Neuronal stem cell (in vitro differentiated cells): ENCODE data around the gene DLG3.

Experiments
- DNase-seq: peaks from one replicate; pipeline ENCODE4 v3.0.0-alpha.2; 2013; ENCODE audit warnings: low spot score
- H2AFZ ChIP-seq: one replicate; pipeline ENCODE4 v1.6.1; 2013; ENCODE audit warnings: mild to moderate bottlenecking, low read length, inconsistent platforms
- H2AK5ac ChIP-seq: 2 replicates; pipeline ENCODE4 v1.6.1; 2013; ENCODE audit warnings: low read depth, mild to moderate bottlenecking, inconsistent platforms, low read length, moderate library complexity, mixed read lengths
- H2BK120ac ChIP-seq: 2 replicates; pipeline ENCODE4 v1.6.1; 2013; ENCODE audit warnings: low read depth, mild to moderate bottlenecking, inconsistent platforms, low read length, moderate library complexity, mixed read lengths
- H2BK12ac ChIP-seq: one replicate; pipeline ENCODE4 v1.6.1; 2013; ENCODE audit warnings: low read length, inconsistent platforms
- H2BK15ac ChIP-seq: 2 replicates; pipeline ENCODE4 v1.6.1; 2013; ENCODE audit warnings: mild to moderate bottlenecking, low read length, inconsistent platforms, mixed read lengths
- H2BK5ac ChIP-seq: one replicate; pipeline ENCODE4 v1.6.1; 2013; ENCODE audit warnings: inconsistent platforms, mild to moderate bottlenecking, low read length, moderate library complexity
- H3K14ac ChIP-seq: one replicate; pipeline ENCODE4 v1.6.1; 2013; ENCODE audit warnings: low read length, inconsistent platforms
- H3K18ac ChIP-seq: 2 replicates; pipeline ENCODE4 v1.6.1; 2013; ENCODE audit warnings: low read length, inconsistent platforms
- H3K23ac ChIP-seq: 2 replicates; pipeline ENCODE4 v1.6.1; 2013; ENCODE audit warnings: low read depth, mild to moderate bottlenecking, mixed read lengths, low read length, inconsistent platforms; ENCODE audit not compliant: poor library complexity
- H3K27ac ChIP-seq: replicated peaks from 3 replicates; pipeline ENCODE4 v1.5.1; 2013; ENCODE audit warnings: low read length, inconsistent platforms
- H3K27me3 ChIP-seq, 3 experiments: 2 replicates each; pipeline ENCODE4 v1.6.1; 2013; ENCODE audit warnings: low read length in 3 of 3, mild to moderate bottlenecking in 2 of 3, inconsistent platforms in 1 of 3, low read depth in 1 of 3, mixed read lengths in 1 of 3, moderate library complexity in 1 of 3; ENCODE audit not compliant: control insufficient read depth in 3 of 3, insufficient read depth in 3 of 3
- H3K36me3 ChIP-seq, 2 donors: replicated peaks in 1 of 2; 2 replicates each; pipeline ENCODE4 v1.6.1; 2013; ENCODE audit warnings: low read length in 2 of 2; ENCODE audit not compliant: control insufficient read depth in 2 of 2, insufficient read depth in 2 of 2
- H3K4ac ChIP-seq: 2 replicates; pipeline ENCODE4 v1.6.1; 2013; ENCODE audit warnings: inconsistent platforms, mild to moderate bottlenecking, low read length, moderate library complexity
- H3K4me1 ChIP-seq, 2 donors: 1 replicate in 1 of 2; 2 replicates in 1 of 2; pipeline ENCODE4 v1.6.1; 2013; ENCODE audit warnings: low read length in 2 of 2, low read depth in 1 of 2; ENCODE audit not compliant: control insufficient read depth in 2 of 2, insufficient read depth in 1 of 2
- H3K4me2 ChIP-seq: one replicate; pipeline ENCODE4 v1.6.1; 2013; ENCODE audit warnings: mild to moderate bottlenecking, low read length, inconsistent platforms; ENCODE audit not compliant: insufficient read depth, poor library complexity, severe bottlenecking
- H3K4me3 ChIP-seq, 2 donors: 2 replicates each; pipeline ENCODE4 v1.5.1; 2013; ENCODE audit warnings: low read length in 2 of 2, mild to moderate bottlenecking in 2 of 2, inconsistent platforms in 1 of 2, moderate library complexity in 1 of 2
- H3K79me1 ChIP-seq: one replicate; pipeline ENCODE4 v1.6.1; 2013; ENCODE audit warnings: low read depth, mild to moderate bottlenecking, inconsistent platforms, low read length, moderate library complexity
- H3K9ac ChIP-seq: one replicate; pipeline ENCODE4 v1.6.1; 2013; ENCODE audit warnings: mild to moderate bottlenecking, low read depth, low read length, inconsistent platforms; ENCODE audit not compliant: poor library complexity
- H3K9me3 ChIP-seq, 2 donors: replicated peaks in 1 of 2; 2 replicates each; pipeline versions ENCODE3 to v1.6.1; 2013; ENCODE audit warnings: low read length in 2 of 2, mild to moderate bottlenecking in 2 of 2, inconsistent platforms in 1 of 2, low read depth in 1 of 2, mixed read lengths in 1 of 2, moderate library complexity in 1 of 2; ENCODE audit not compliant: control insufficient read depth in 2 of 2, insufficient read depth in 1 of 2
- H4K8ac ChIP-seq: one replicate; pipeline ENCODE4 v1.6.1; 2013; ENCODE audit warnings: low read depth, mild to moderate bottlenecking, inconsistent platforms, low read length, moderate library complexity
- H4K91ac ChIP-seq: one replicate; pipeline ENCODE4 v1.6.1; 2013; ENCODE audit warnings: low read length, low read depth, mild to moderate bottlenecking, inconsistent platforms; ENCODE audit not compliant: poor library complexity
- WGBS, 2 donors: extraction: QIAGEN DNeasy Blood & Tissue Kit; methylation state at CpG; one replicate each; pipeline ENCODE4 v1.1.7; 2013; ENCODE audit warnings: missing lambda C conversion rate in 2 of 2, mixed read lengths in 1 of 2; ENCODE audit not compliant: insufficient read length in 2 of 2, insufficient replicate concordance in 1 of 2; ENCODE audit errors: extremely low coverage in 2 of 2; 5-methylcytosine and 5-hydroxymethylcytosine counted together

The DLG3 gene

DNA sequence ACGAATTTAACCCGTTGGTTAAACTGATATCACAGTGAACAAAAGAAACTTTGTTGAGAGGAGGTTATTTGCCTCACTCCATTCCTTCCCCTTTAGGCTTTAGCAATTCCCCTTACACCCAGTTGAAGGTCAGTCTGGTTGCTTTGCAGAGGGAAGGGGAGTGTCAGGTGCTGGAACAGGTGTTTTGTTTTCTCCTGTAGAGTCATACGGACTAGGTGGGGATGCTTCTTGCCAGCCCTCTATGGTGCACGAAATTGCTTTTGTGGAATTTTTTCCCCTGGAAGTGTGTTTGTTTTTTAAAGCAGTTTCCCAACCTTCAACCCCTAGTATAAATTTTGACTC, 33.1 kb downstream of the DLG3 start:
- no peak overlapping the region for H4K91ac ChIP-seq
- H3K4me3 ChIP-seq: no peak overlapping the region
- DNase-seq: no peak
- no peak overlapping the region for H3K4ac ChIP-seq
- no peak overlapping the region for H2BK5ac ChIP-seq
- H2BK12ac ChIP-seq: no peak overlapping the region
- H2AFZ ChIP-seq: no peak overlapping the region
- WGBS, 2 donors: no CpG with 5 or more reads among the region's 4 CpGs
- H3K23ac ChIP-seq: no peak overlapping the region
- no peak overlapping the region for H2AK5ac ChIP-seq
- H3K9me3 ChIP-seq: no peaks in the 10 kb centered on the region
- H3K79me1 ChIP-seq: peaks cover 3% of the 10 kb centered on the region
- H4K8ac ChIP-seq: no peak overlapping the region
- no peak overlapping the region for H3K9ac ChIP-seq
- no peak overlapping the region for H3K18ac ChIP-seq
- H3K14ac ChIP-seq: no peak overlapping the region
- H3K4me2 ChIP-seq: no peak overlapping the region
- no peak overlapping the region for H2BK120ac ChIP-seq
- peaks cover 0 to 46% of the 10 kb centered on the region in 2 donors for H3K36me3 ChIP-seq
- H3K27me3 ChIP-seq: no peaks in the 10 kb centered on the region
- no peak overlapping the region for H2BK15ac ChIP-seq
- peaks cover 20 to 30% of the 10 kb centered on the region in 2 donors for H3K4me1 ChIP-seq
- H3K27ac ChIP-seq: peak overlapping the region; percentile 17

DNA sequence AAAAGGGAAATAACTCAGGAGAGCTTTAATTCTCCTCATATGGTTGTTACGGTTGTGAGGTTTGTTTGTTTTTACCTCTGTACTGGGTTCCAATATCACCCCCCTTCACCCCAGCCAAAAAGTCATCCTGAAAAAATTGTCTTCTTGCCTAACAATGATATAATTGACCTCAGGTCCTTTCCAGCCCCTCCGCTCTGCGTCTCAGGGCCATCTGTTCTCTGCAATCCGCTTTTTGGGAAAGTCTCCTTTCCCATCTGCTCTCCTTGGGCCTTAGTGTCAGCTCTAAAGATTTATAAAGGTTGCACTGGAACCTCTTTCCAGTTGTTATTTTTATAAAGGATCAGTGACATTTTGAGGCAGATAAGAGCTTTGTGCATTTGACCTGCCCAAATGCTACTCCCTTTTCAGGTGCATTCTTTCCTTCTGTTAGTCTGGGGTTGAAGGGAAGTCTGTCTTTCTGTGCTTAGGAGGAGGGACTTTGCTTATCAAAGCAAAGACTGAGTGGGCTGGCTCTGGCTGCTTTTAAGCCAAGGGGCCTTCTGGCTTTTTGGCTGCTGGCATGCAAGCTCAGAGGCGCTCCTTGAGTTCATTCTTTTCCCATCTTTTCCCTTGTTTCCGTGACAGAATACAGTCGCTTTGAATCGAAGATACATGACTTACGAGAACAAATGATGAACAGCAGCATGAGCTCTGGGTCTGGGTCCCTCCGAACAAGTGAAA, 34.1 kb downstream of the DLG3 start:
- Histone ChIP-seq H3K79me1 (peaks cover 3% of the 10 kb centered on the region), H3K9me3 (no peaks in the 10 kb centered on the region), H3K23ac (no peak overlapping the region), H2BK15ac (no peak overlapping the region), H3K9ac (no peak overlapping the region), H2BK5ac (no peak overlapping the region), H3K36me3 (peaks cover 0 to 50% of the 10 kb centered on the region in 2 donors), H4K91ac (no peak overlapping the region), H3K4me2 (no peak overlapping the region), H2AK5ac (no peak overlapping the region), H3K4me3 (no peak overlapping the region), H2AFZ (no peak overlapping the region), H3K18ac (no peak overlapping the region), H3K4me1 (peaks cover 20 to 30% of the 10 kb centered on the region in 2 donors), H2BK120ac (no peak overlapping the region), H3K4ac (no peak overlapping the region), H3K14ac (no peak overlapping the region), H3K27me3 (no peaks in the 10 kb centered on the region), H3K27ac (peak overlapping the region; percentile 36), H4K8ac (no peak overlapping the region), H2BK12ac (no peak overlapping the region)
- DNase-seq: no peak
- no CpG with 5 or more reads among the region's 10 CpGs for WGBS, 2 donors

DNA sequence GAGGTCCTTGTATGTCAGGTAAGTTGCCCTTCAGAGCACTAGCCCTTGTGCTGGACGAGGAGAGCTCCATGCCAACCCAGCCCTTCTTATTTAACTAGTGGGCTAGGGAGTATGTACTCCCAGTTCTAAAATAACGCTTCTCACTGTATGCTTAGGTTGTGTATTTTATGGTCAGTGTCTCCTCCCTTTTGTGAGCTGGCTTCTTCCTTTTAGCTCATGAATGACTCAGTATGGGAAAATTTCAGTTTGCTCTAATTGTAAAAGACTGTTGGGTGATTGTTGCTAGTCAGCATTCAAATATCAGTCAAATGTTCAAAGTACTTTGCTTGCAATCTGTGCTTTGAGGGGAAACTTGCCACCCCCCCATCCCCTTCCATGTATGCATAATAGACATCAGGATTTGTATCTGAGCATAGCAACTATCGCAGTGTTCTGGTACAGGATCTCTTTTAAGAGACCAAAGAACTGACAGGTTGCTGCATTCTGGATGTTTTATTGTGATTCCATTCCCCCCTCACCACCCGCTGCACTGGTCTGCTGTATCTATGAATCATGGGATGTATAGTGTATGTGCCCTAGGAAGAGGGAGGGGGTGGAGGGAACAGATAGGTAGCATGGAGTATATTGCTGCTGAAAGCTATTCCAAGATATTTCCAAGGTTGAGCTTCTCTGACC, 34.7 kb downstream of the DLG3 start:
- H3K4me2 ChIP-seq: no peak overlapping the region
- H3K9me3 ChIP-seq: no peaks in the 10 kb centered on the region

DNA sequence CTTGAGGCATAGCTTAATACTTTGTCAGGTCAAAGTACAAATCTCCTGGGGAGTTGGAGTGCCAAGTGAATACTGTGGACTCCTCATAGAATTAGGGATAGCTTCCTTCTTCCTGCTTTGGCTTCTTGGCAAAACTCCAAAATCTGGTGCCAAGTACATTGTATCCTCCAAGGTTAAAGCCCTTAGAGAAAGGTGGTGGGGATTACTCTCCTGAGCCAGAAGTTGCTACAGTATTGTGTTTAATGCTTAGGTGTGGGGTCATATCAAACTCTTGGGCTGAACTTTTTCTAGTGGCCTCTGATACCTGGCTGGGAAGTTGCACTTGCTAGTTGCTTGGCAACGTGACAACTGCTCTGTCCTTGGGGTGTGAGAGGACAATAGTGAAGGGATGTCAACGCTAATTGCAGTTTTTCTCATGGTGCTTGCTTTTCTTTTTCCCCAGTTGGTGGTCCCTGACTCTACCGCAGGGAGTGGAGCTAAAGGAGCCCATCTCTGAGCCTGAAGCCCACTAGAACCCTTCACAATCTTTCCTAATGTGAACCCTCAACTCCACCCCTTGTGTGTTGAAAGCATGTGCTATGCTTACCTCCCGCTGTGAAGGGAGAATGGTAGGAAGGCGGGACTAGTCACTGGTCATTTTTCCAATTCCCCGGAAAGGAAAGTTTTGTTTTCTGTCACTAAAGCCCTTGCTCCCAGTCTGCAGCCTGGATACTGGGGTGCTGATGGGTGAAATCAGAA, 35.5 kb downstream of the DLG3 start:
- no peak overlapping the region for H2BK12ac ChIP-seq
- peaks cover 3 to 53% of the 10 kb centered on the region in 2 donors for H3K36me3 ChIP-seq
- H3K18ac ChIP-seq: no peak overlapping the region
- H3K4me2 ChIP-seq: no peak overlapping the region
- H3K23ac ChIP-seq: no peak overlapping the region
- no CpG with 5 or more reads among the region's 6 CpGs for WGBS, 2 donors
- no peak overlapping the region for H2AK5ac ChIP-seq
- H3K9me3 ChIP-seq: no peaks in the 10 kb centered on the region
- H3K14ac ChIP-seq: no peak overlapping the region
- no peak for DNase-seq
- H3K27me3 ChIP-seq: no peaks in the 10 kb centered on the region
- H3K27ac ChIP-seq: peak overlapping the region; percentile 96
- H4K91ac ChIP-seq: no peak overlapping the region
- no peak overlapping the region for H3K4me3 ChIP-seq
- H2BK120ac ChIP-seq: no peak overlapping the region
- H3K4me1 ChIP-seq: peaks cover 20 to 30% of the 10 kb centered on the region in 2 donors
- no peak overlapping the region for H3K9ac ChIP-seq
- no peak overlapping the region for H2BK15ac ChIP-seq
- H4K8ac ChIP-seq: no peak overlapping the region
- H2AFZ ChIP-seq: no peak overlapping the region
- H3K4ac ChIP-seq: no peak overlapping the region
- H2BK5ac ChIP-seq: no peak overlapping the region
- H3K79me1 ChIP-seq: peaks cover 5% of the 10 kb centered on the region

More for the DNA sequence above, 34.7 kb downstream of the DLG3 start:
- Histone ChIP-seq H4K91ac (no peak overlapping the region), H4K8ac (no peak overlapping the region), H2AFZ (no peak overlapping the region), H2BK12ac (no peak overlapping the region), H2AK5ac (no peak overlapping the region), H3K4me1 (peaks cover 20 to 30% of the 10 kb centered on the region in 2 donors), H3K4ac (no peak overlapping the region), H3K18ac (no peak overlapping the region), H2BK15ac (no peak overlapping the region), H3K79me1 (peaks cover 3% of the 10 kb centered on the region), H3K14ac (no peak overlapping the region), H3K4me3 (no peak overlapping the region), H3K27me3 (no peaks in the 10 kb centered on the region), H2BK5ac (no peak overlapping the region), H3K23ac (no peak overlapping the region), H3K36me3 (peaks cover 0 to 51% of the 10 kb centered on the region in 2 donors), H3K9ac (no peak overlapping the region), H2BK120ac (no peak overlapping the region), H3K27ac (peak overlapping the region; percentile 45)
- DNase-seq: no peak
- WGBS, 2 donors: no CpG with 5 or more reads among the region's 4 CpGs
